HG03135 (cell line): ENCODE data around the gene SFT2D1.
"Not testable (repeated sequence)": the region's sequence is repeated elsewhere in the genome, so short reads cannot be mapped to it uniquely, and the experiment has no call there.

Experiments
- ATAC-seq: cut with Tn5 transposase; IDR thresholded peaks from one replicate; pipeline ENCODE4 v1.9.1; 2021; ENCODE audit warnings: mild to moderate bottlenecking, moderate library complexity; ENCODE audit not compliant: unreplicated experiment

SFT2D1 gene

GRCh38 chr6:166365221-166365620 lies 22.9 kb upstream of the SFT2D1 start:
- ATAC-seq: no peak

GRCh38 chr6:166364456-166364855 lies 22.1 kb upstream of the SFT2D1 start:
- no peak for ATAC-seq

GRCh38 chr6:166362427-166362826 lies 20.1 kb upstream of the SFT2D1 start:
- not testable (repeated sequence) for ATAC-seq

GRCh38 chr6:166361077-166361429 lies 18.7 kb upstream of the SFT2D1 start:
- no peak for ATAC-seq

- ATAC-seq: no peak
Measured at GRCh38 chr6:166360243-166361076, 18.1 kb upstream of the SFT2D1 start.

GRCh38 chr6:166355552-166355951 lies 13.2 kb upstream of the SFT2D1 start:
- ATAC-seq: no peak

GRCh38 chr6:166354965-166355364 lies 12.6 kb upstream of the SFT2D1 start:
- no peak for ATAC-seq

GRCh38 chr6:166354143-166354542 lies 11.8 kb upstream of the SFT2D1 start:
- ATAC-seq: no peak

- no peak for ATAC-seq
Measured at GRCh38 chr6:166353507-166353906, 11.2 kb upstream of the SFT2D1 start.

- ATAC-seq: no peak
Measured at GRCh38 chr6:166352923-166353322, 10.6 kb upstream of the SFT2D1 start.

- ATAC-seq: peak; percentile 97
Measured at GRCh38 chr6:166351715-166352285, 9.5 kb upstream of the SFT2D1 start.

- no peak for ATAC-seq
Measured at GRCh38 chr6:166348305-166348949, 6.1 kb upstream of the SFT2D1 start.

GRCh38 chr6:166346965-166347364 lies 4.6 kb upstream of the SFT2D1 start:
- ATAC-seq: no peak

GRCh38 chr6:166346449-166346848 lies 4.1 kb upstream of the SFT2D1 start:
- no peak for ATAC-seq

- ATAC-seq: not testable (repeated sequence)
Measured at GRCh38 chr6:166345672-166346071, 3.3 kb upstream of the SFT2D1 start.

GRCh38 chr6:166344921-166345320 lies 2.6 kb upstream of the SFT2D1 start:
- not testable (repeated sequence) for ATAC-seq

- ATAC-seq: no peak
Measured at GRCh38 chr6:166344240-166344639, 1.9 kb upstream of the SFT2D1 start.

- peak; percentile 31 for ATAC-seq
Measured at GRCh38 chr6:166343150-166343487, 774 bp upstream of the SFT2D1 start.

- no peak for ATAC-seq
Measured at GRCh38 chr6:166341977-166342348, 382 bp downstream of the SFT2D1 start.

GRCh38 chr6:166341464-166341863 lies 881 bp downstream of the SFT2D1 start:
- ATAC-seq: no peak

- no peak for ATAC-seq
Measured at GRCh38 chr6:166338854-166339253, 3.5 kb downstream of the SFT2D1 start.

- ATAC-seq: no peak
Measured at GRCh38 chr6:166336847-166337246, 5.5 kb downstream of the SFT2D1 start.
